Coronary artery (tissue), 2 donors: Measurements from ENCODE around the gene WDR82.
"Not testable (repeated sequence)": the region's sequence is repeated elsewhere in the genome, so short reads cannot be mapped to it uniquely, and the experiment has no call there.

Source experiments
- DNase-seq: peaks from one replicate; pipeline ENCODE4 v3.0.0-alpha.2; 2017; ENCODE audit warnings: low spot score
- H3K27ac ChIP-seq, 2 donors: fragments of 200-600 bp; sonication (generic); one replicate each; pipeline ENCODE4 v1.5.1; 2016 to 2019
- H3K4me3 ChIP-seq: fragments of 200-600 bp; sonication (generic); 2 replicates; pipeline ENCODE4 v1.5.1; 2016; ENCODE audit warnings: mild to moderate bottlenecking, moderate library complexity
- CTCF ChIP-seq: fragments of 200-600 bp; sonication (generic); IDR thresholded peaks from one replicate; pipeline ENCODE4 v1.5.1; 2019; ENCODE audit warnings: antibody characterized with exemption

Gene WDR82

GRCh38 chr3:52277071-52277964 is 1.1 kb downstream of the WDR82 start:
- Histone ChIP-seq H3K27ac (peak overlapping the region; percentile 92 to 100), H3K4me3 (peak overlapping the region; percentile 93)
- no peak for TF ChIP-seq CTCF
- peak; percentile 86 for DNase-seq

GRCh38 chr3:52274781-52275180 is 3.7 kb downstream of the WDR82 start:
- H3K27ac ChIP-seq, H3K4me3 ChIP-seq, DNase-seq: not testable (repeated sequence)

GRCh38 chr3:52272831-52273230 is 5.6 kb downstream of the WDR82 start:
- no peak for TF ChIP-seq CTCF
- no peak for DNase-seq
- no peak overlapping the region for H3K27ac ChIP-seq

GRCh38 chr3:52272172-52272571 is 6.3 kb downstream of the WDR82 start:
- peak overlapping the region; percentile 33 for H3K4me3 ChIP-seq

More at GRCh38 chr3:52272831-52273230, 5.6 kb downstream of the WDR82 start:
- no peak overlapping the region for H3K4me3 ChIP-seq

GRCh38 chr3:52270252-52270754 is 8.1 kb downstream of the WDR82 start:
- H3K27ac ChIP-seq, result peak overlapping the region; percentile 27 to 33
- no peak for TF ChIP-seq CTCF
- no peak overlapping the region for H3K4me3 ChIP-seq
- no peak for DNase-seq

More at GRCh38 chr3:52272172-52272571, 6.3 kb downstream of the WDR82 start:
- H3K27ac ChIP-seq, result peak overlapping the region in 1 of 2 donors; percentile 2
- DNase-seq, result not testable (repeated sequence)

- no peak for TF ChIP-seq CTCF
- Histone ChIP-seq H3K27ac (peak overlapping the region; percentile 27 to 33), H3K4me3 (no peak overlapping the region)
- DNase-seq, result no peak
Measured at GRCh38 chr3:52269776-52270175, 8.7 kb downstream of the WDR82 start.

GRCh38 chr3:52268036-52268435 is 10.4 kb downstream of the WDR82 start:
- no peak for DNase-seq
- Histone ChIP-seq H3K4me3 (no peak overlapping the region), H3K27ac (no peak overlapping the region)

More at GRCh38 chr3:52268036-52268435, 10.4 kb downstream of the WDR82 start:
- TF ChIP-seq CTCF, result no peak
